ENCODE data around the gene ARHGDIG. TPM values are rescaled to one million over a fixed set of nuclear protein-coding genes. Genes with fewer than 3 reads are reported as not detected.

Gene ARHGDIG
- total RNA-seq, 4 donors from 2014 or later: 2.1 TPM; not detected in 3

- Histone ChIP-seq H3K36me3 (no peaks in the 10 kb centered on the region), H3K27me3 (no peaks in the 10 kb centered on the region), H3K4me1 (no peaks in the 10 kb centered on the region), H3K27ac (no peak overlapping the region), H3K4me3 (no peak overlapping the region), H3K9me3 (no peaks in the 10 kb centered on the region)
- TF ChIP-seq CTCF (IDR thresholded peaks at IDR 0.05): no peak
- TF ChIP-seq POLR2A (IDR thresholded peaks at IDR 0.05): no peak
- no peak for DNase-seq
- intact Hi-C loops (cut with DNase I; ENCODE audit: low total_unique reads): no loop called here
Measured at GRCh38 chr16:306911-307370, 26.6 kb downstream of the ARHGDIG start.

- Histone ChIP-seq H3K27ac (no peak overlapping the region), H3K36me3 (no peaks in the 10 kb centered on the region), H3K4me1 (no peaks in the 10 kb centered on the region), H3K27me3 (no peaks in the 10 kb centered on the region), H3K4me3 (no peak overlapping the region), H3K9me3 (no peaks in the 10 kb centered on the region)
- DNase-seq: no peak
- TF ChIP-seq POLR2A (IDR thresholded peaks at IDR 0.05): no peak
- TF ChIP-seq CTCF (IDR thresholded peaks at IDR 0.05): no peak
- intact Hi-C loops (cut with DNase I; ENCODE audit: low total_unique reads): no loop called here
Measured at GRCh38 chr16:307691-308312, 27.4 kb downstream of the ARHGDIG start.

GRCh38 chr16:309476-309875 lies 29.1 kb downstream of the ARHGDIG start:
- no peak overlapping the region for H3K27ac ChIP-seq
- no peaks in the 10 kb centered on the region for H3K4me1 ChIP-seq
- TF ChIP-seq CTCF (IDR thresholded peaks at IDR 0.05) (no peak), POLR2A (IDR thresholded peaks at IDR 0.05) (no peak)
- no peaks in the 10 kb centered on the region for H3K9me3 ChIP-seq
- DNase-seq: no peak
- intact Hi-C loops (cut with DNase I; ENCODE audit: low total_unique reads): no loop called here
- H3K4me3 ChIP-seq: no peak overlapping the region
- H3K27me3 ChIP-seq: no peaks in the 10 kb centered on the region
- no peaks in the 10 kb centered on the region for H3K36me3 ChIP-seq

- Histone ChIP-seq H3K4me1 (no peaks in the 10 kb centered on the region), H3K27ac (no peak overlapping the region), H3K4me3 (no peak overlapping the region), H3K9me3 (no peaks in the 10 kb centered on the region), H3K27me3 (no peaks in the 10 kb centered on the region), H3K36me3 (no peaks in the 10 kb centered on the region)
- intact Hi-C loops (cut with DNase I; ENCODE audit: low total_unique reads): no loop called here
- TF ChIP-seq POLR2A (IDR thresholded peaks at IDR 0.05) (no peak), CTCF (IDR thresholded peaks at IDR 0.05) (no peak)
- DNase-seq: no peak
Measured at GRCh38 chr16:311725-312124, 31.3 kb downstream of the ARHGDIG start.

- no peaks in the 10 kb centered on the region for H3K9me3 ChIP-seq
- no peaks in the 10 kb centered on the region for H3K4me1 ChIP-seq
- H3K27ac ChIP-seq: no peak overlapping the region
- H3K4me3 ChIP-seq: no peak overlapping the region
- no peak for TF ChIP-seq POLR2A (IDR thresholded peaks at IDR 0.05)
- no peak for TF ChIP-seq CTCF (IDR thresholded peaks at IDR 0.05)
- no peak for DNase-seq
- no peaks in the 10 kb centered on the region for H3K27me3 ChIP-seq
- intact Hi-C loops (cut with DNase I; ENCODE audit: low total_unique reads): no loop called here
- H3K36me3 ChIP-seq: no peaks in the 10 kb centered on the region
Measured at GRCh38 chr16:314351-314750, 34.0 kb downstream of the ARHGDIG start.

All from uterus (tissue), 4 donors.